NB4 (cell line): ENCODE measurements around the gene POLD4.

Experiments
- MAX ChIP-seq: IDR thresholded peaks from 2 replicates; pipeline ENCODE4 v1.6.1; 2011; ENCODE audit warnings: low read depth, low read length
- MYC ChIP-seq: IDR thresholded peaks from 2 replicates; pipeline ENCODE4 v1.6.1; 2011; ENCODE audit warnings: low read depth, low read length
- POLR2A ChIP-seq: IDR thresholded peaks from 2 replicates; pipeline ENCODE4 v1.6.1; 2011; ENCODE audit warnings: mild to moderate bottlenecking; ENCODE audit not compliant: insufficient read length; ENCODE audit errors: extremely low read depth
- TF ChIP-seq, protein P1 (sequence below): IDR thresholded peaks from one replicate; pipeline ENCODE4 v1.5.1; 2012; ENCODE audit warnings: low read depth, low read length

DNA sequence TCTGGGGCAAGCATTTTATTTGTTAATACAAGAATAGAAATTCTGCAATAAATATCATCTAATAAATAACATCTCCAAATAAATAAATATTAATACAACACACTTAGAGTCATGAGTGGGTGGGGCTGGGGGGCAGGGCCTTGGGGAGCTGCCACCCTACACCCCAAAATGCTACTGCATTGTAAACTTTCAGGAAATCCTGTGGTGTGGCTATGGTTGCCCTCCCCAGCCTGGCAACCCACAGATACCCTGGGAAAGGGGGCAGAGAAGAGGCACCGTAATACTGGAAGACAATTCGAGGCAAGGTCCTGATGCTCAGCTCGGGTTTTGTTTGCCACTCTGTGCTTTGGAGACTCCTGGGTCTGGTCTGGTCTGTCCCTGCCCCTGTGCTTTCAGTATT, 10.8 kb upstream of the POLD4 start:
- TF ChIP-seq, protein P1, sequence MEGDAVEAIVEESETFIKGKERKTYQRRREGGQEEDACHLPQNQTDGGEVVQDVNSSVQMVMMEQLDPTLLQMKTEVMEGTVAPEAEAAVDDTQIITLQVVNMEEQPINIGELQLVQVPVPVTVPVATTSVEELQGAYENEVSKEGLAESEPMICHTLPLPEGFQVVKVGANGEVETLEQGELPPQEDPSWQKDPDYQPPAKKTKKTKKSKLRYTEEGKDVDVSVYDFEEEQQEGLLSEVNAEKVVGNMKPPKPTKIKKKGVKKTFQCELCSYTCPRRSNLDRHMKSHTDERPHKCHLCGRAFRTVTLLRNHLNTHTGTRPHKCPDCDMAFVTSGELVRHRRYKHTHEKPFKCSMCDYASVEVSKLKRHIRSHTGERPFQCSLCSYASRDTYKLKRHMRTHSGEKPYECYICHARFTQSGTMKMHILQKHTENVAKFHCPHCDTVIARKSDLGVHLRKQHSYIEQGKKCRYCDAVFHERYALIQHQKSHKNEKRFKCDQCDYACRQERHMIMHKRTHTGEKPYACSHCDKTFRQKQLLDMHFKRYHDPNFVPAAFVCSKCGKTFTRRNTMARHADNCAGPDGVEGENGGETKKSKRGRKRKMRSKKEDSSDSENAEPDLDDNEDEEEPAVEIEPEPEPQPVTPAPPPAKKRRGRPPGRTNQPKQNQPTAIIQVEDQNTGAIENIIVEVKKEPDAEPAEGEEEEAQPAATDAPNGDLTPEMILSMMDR, result no peak
- TF ChIP-seq MYC, result no peak
- TF ChIP-seq MAX, result no peak
- no peak for TF ChIP-seq POLR2A
